GM12872 (cell line): ENCODE results near the gene RAB10.

Source experiments
- CTCF ChIP-seq: IDR thresholded peaks from 3 replicates; pipeline ENCODE4 v1.5.1; 2011; ENCODE audit warnings: low read depth, mild to moderate bottlenecking, low read length, moderate library complexity; ENCODE audit not compliant: insufficient read depth

Gene RAB10

GRCh38 chr2:26172189-26172870 is 138.4 kb downstream of the RAB10 start:
- no peak for TF ChIP-seq CTCF

GRCh38 chr2:26172871-26173775 is 139.2 kb downstream of the RAB10 start, which contains the start of gene GAREM2:
Gene GAREM2 (plus strand): TSS chr2:26173088. CDS start chr2:26173221, 133 bp downstream.
- no peak for TF ChIP-seq CTCF

DNA sequence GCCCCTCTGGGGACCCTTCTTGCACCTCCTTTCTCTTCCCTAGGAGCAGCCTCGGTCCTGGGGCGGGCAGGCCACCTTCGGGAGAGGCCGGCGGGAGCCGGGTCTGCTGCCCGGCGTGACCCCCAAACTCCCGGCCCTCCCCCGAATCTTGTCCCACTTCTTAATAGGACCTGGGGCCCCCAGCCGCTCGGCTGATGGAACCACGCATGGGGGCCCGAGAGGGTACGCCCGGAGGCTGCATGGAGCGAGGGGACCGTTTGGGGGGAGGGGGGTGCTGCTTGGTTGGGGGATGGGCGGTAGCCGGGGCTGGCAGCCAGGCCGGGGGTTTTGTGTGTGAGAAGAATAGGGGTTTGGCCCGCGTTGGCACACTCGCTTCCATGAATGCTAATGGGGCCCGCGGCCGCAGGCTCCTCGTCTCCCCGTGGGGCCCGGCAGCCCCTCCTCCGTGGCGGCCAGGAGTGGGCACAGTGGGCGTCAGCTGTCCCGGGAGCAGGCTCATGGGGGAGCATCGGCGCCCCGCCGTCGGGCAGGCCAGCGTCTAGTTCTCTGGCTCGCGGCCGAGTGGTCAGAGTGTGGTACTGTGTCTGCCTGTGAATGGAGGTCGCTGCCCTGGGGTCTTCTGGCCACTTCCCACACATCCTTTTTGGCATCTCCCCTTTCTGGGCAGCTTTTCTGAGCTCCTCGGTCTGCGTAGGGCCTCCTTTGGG is 140.0 kb downstream of the RAB10 start:
- TF ChIP-seq CTCF, result no peak

DNA sequence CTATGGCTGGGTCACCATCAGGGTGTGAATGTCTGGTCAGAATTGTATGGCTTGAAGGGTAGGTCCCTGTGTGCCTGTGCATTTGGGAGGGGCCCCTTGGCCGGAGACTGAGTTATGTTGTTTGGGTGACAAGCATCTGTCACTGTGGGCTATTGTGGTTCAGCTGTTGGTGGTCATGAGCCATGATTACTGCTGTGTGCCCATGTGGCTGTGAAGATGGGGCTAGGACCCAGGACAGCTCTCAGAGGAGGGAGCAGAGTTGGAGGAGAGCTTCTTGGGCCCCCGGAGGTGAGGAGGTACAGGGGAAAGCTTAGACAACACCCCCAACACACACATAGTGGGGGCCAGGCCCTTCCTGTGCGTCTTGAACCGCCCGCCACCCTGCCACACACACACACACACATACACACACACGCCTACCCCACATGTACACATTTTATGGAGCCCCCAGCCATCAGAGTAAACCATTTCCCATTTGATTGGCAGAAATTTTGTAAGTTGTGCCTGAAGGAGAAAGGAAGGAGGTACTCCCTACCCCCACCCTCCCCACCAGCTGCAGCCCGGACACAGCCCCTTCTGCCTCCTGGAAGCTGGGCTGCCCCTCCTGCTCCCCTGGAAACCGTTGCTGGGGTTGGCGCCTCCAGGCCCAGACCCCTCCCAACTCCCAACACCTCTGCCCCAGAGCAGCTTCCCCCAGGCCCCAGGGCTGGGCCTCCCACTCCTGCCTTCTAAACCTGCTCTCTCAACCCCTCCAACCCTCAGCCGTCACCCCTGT is 141.0 kb downstream of the RAB10 start:
- no peak for TF ChIP-seq CTCF

DNA sequence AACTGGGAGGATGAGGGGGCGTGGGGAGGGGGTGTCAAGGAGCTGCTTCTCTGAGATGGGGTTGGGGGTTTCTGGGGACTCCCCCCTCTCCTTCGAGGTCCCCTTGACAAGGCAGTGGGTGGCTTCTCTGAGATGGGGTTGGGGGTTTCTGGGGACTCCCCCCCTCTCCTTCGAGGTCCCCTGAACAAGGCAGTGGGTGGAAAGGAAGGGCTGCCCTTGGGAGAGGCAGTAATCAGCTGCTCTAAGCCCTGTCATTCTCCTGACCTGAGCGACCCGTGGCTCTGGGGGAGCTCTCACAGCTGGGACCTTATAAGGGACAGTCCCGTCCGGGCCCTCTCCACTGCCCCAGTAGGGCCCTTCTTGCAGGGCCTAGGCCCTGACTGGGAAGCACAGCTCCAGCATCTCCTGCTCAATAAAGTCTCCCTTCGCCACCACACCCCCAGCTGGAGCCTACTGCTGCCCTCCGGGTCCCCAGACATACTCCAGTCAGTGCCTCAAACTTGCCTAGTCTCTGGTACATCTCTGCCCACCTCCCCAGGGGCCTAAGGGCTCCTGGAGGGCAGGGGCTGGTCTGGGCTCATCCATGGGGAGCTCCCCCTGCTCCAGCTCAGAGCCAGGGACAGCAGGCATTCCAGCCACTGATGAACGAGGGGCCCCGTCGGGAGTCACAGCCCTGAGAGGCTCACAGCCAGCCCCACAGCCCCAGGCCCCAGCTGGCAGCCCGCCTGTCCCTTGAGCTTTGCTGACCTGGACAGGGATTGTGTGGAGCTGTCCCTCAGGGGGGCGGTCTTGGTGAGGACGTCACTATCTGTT is 141.8 kb downstream of the RAB10 start:
- no peak for TF ChIP-seq CTCF

DNA sequence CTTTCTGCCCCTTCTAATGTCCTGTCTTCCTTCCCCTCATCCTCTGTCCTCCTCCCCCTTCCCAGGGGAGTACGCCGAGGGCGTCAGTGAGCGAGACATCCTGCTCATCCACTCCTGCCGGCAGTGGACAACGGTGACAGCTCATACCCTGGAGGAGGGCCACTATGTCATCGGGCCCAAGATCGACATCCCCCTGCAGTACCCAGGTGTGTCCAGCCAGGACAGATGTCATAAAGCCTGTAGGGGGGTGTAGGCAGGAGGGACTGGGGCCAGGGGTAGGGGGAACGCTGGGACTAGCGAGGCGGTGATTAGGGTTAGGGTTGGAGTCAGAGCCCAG is 142.4 kb downstream of the RAB10 start:
- TF ChIP-seq CTCF, result no peak
